AG08396 (cell line): ENCODE data around the gene TIMM8B.
"Not testable (repeated sequence)": the region's sequence is repeated elsewhere in the genome, so short reads cannot be mapped to it uniquely, and the experiment has no call there.

Experiments
- DNase-seq: peaks from one replicate; pipeline ENCODE4 v3.0.0; 2012; ENCODE audit warnings: low spot score, mixed read lengths

The TIMM8B gene

GRCh38 chr11:112073941-112074811 is 12.4 kb downstream of the TIMM8B start, which contains the start of the genes NKAPD1 and PIH1D2:
Gene NKAPD1, plus strand, starts transcription at chr11:112074299. Its CDS starts 1,276 bp downstream, at chr11:112075575.
Gene PIH1D2, minus strand, starts transcription at chr11:112074017. Its CDS starts 843 bp downstream, at chr11:112073174.
- peak; percentile 73 for DNase-seq

- DNase-seq: no peak
These were observed 23.6 kb downstream of the TIMM8B start for GRCh38 chr11:112062923-112063322.

GRCh38 chr11:112058103-112058502 is 28.5 kb downstream of the TIMM8B start:
- DNase-seq: no peak

GRCh38 chr11:112057170-112057569 is 29.4 kb downstream of the TIMM8B start:
- no peak for DNase-seq

GRCh38 chr11:112051768-112052167 is 34.8 kb downstream of the TIMM8B start:
- DNase-seq: no peak

GRCh38 chr11:112050721-112051120 is 35.8 kb downstream of the TIMM8B start:
- DNase-seq: no peak

DNA sequence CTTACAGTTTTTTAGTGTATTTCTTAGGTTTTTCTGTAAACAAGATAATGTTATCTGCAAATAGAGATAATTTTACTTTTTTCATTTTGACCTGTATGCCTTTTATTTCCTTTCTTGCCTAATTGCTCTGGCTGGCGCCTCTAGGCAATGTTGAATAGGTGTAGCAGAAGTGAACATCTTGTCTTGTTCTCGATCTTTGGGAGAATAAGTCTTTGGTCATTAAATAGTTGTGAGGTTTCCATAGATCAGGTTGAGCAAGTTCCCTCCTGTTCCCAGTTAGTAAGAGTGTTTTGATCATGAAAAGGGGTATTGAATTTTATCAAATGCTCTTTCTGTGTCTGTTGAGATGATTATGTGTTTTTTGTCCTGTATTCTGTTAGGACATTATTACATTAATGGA is 36.8 kb downstream of the TIMM8B start:
- no peak for DNase-seq

DNA sequence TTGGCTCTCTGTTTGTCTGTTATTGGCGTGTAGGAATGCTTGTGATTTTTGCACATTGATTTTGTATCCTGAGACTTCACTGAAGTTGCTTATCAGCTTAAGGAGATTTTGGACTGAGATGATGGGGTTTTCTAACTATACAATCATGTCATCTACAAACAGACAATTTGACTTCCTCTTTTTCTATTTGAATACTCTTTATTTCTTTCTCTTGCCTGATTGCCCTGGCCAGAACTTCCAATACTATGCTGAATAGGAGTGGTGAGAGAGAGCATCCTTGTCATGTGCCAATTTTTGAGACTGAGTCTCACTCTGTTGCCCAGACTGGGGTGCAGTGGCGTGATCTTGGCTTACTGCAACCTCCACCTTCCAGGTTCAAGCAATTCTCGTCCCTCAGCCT is 38.3 kb downstream of the TIMM8B start:
- not testable (repeated sequence) for DNase-seq

DNA sequence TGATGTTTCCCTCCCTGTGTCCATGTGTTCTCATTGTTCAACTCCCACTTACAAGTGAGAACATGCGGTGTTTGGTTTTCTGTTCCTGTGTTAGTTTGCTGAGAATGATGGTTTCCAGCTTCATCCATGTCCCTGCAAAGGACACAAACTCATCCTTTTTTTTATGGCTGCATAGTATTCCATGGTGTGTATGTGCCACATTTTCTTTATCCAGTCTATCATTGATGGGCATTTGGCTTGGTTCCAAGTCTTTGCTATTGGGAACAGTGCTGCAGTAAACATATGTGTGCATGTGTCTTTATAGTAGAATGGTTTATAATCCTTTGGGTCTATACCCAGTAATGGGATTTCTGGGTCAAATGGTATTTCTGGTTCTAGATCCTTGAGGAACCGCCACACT is 39.9 kb downstream of the TIMM8B start:
- DNase-seq: not testable (repeated sequence)

DNA sequence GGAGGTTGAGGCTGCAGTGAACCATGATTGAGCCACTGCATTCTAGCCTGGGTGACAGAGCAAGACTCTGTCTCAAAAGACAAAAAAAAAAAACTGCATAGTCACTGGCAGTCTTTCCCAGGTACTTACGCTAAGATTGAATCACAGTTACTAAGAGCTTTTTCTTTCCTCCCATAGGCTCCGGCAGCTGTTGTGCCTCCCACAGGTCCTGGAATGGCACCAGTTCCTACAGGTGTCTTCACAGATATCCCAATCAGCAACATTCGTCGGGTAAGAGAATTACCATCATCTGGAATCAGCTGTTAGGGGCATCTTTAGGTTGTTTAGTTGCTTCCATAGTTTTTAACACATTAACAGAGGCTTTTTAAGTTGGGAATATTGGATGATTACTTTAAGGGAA is 41.6 kb downstream of the TIMM8B start:
- DNase-seq: no peak

DNA sequence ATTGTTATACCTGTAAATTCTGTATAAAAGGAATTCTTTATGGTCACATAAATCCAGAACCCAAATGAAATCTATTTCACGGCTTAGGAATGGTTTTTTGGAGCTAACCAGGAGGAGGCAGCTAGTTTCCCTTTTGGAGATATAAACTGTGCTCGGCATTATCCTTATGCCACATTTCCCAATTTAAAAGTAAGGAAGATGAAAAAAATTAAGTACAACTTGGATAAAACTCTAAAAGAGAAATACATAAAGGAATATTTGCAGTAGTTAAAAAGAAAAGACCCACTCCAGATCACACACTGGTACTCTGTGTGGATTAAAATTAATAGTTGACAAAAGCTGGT is 43.6 kb downstream of the TIMM8B start:
- DNase-seq: no peak

DNA sequence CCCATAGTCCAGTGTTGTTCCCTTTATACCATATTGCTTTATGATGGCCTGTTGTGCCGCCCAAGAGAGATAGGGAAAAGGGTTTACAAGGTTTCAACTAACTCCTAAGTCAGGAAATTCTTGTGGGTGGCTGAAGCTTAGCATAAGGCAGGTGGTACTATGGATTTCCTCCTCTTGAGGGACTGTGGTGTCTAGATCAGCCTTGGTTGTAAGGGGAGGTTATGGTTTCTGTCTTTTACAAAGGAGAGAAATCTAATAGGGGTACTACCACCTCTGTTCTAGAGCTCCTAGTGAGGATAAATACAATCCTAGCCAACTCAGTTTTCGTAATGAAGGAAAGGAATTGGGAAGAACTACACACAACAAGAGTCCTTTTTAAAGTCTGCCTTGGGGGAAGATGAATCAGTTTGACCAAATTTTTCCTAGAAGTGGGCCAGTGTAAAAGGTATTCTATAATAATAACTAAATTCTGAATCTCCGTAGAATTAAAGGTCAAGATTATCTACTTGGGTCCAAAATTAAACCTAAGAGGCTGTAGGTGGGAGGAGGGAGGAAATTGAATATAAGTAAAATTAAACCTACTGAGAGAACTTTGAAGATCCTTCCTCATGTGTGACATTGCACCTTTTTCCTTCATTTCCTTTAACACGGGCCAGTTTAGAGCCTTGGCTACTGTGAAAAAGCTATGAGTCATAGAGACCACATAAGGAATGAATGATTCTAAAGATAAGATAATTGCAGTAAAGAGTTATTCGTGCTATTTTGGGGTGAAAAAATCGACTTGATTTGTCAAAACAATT is 44.2 kb downstream of the TIMM8B start:
- no peak for DNase-seq

GRCh38 chr11:112037527-112037926 is 49.0 kb downstream of the TIMM8B start:
- DNase-seq: no peak
